GM12892 (cell line): ENCODE results near the gene WDR27.
"Not testable (repeated sequence)": the region's sequence is repeated elsewhere in the genome, so short reads cannot be mapped to it uniquely, and the experiment has no call there.

ENCODE experiments used
- POLR2A ChIP-seq: IDR thresholded peaks from 2 replicates; pipeline ENCODE4 v1.6.1; 2011; ENCODE audit warnings: low read depth, low read length, control low read depth
- POLR2AphosphoS5 ChIP-seq: IDR thresholded peaks from 2 replicates; pipeline ENCODE4 v1.6.1; 2011; ENCODE audit warnings: low read depth, low read length, control low read depth
- TAF1 ChIP-seq: IDR thresholded peaks from 2 replicates; pipeline ENCODE4 v1.6.1; 2011; ENCODE audit warnings: low read depth, mild to moderate bottlenecking, control low read depth, low read length, borderline replicate concordance

GRCh38 chr6:169511785-169512184 lies 190.0 kb downstream of the WDR27 start:
- TF ChIP-seq TAF1, POLR2A, POLR2AphosphoS5: not testable (repeated sequence)
